Epithelial cell of proximal tubule (primary cell): ENCODE results near the gene MYO1F. TPM values are rescaled to one million over a fixed set of nuclear protein-coding genes. Genes with fewer than 3 reads are reported as not detected.

ENCODE experiments used
- DNase-seq: peaks from one replicate; pipeline ENCODE4 v3.0.0-alpha.2; 2011; ENCODE audit warnings: low read depth
- H3K4me3 ChIP-seq: 2 replicates; pipeline ENCODE4 v1.5.1; 2011; ENCODE audit warnings: low read depth, mild to moderate bottlenecking, low read length
- CTCF ChIP-seq: conservative IDR thresholded peaks from 2 replicates; pipeline ENCODE4 v1.5.1; 2012; ENCODE audit warnings: low read depth, mild to moderate bottlenecking, low read length
- total RNA-seq: library from RNA; depleted of rRNA; stranded (reverse); fragments of >200 nt; gene quantifications from 2 replicates; pipeline ENCODE4 v1.2.3, GENCODE V29; 2015

MYO1F gene
- total RNA-seq, 1 donor from 2014 or later = 0.06 TPM

- no peak overlapping the region for H3K4me3 ChIP-seq
- DNase-seq = no peak
- no peak for TF ChIP-seq CTCF
Measured at GRCh38 chr19:8615024-8615423, 37.8 kb upstream of the MYO1F start.

- no peak for TF ChIP-seq CTCF
- no peak overlapping the region for H3K4me3 ChIP-seq
- DNase-seq = no peak
Measured at GRCh38 chr19:8614455-8614854, 37.2 kb upstream of the MYO1F start.

GRCh38 chr19:8612807-8613171 is 35.5 kb upstream of the MYO1F start:
- no peak for TF ChIP-seq CTCF
- H3K4me3 ChIP-seq = no peak overlapping the region
- DNase-seq = no peak

- no peak for DNase-seq
- no peak for TF ChIP-seq CTCF
- H3K4me3 ChIP-seq = no peak overlapping the region
Measured at GRCh38 chr19:8611877-8612806, 34.9 kb upstream of the MYO1F start.

- no peak for DNase-seq
- H3K4me3 ChIP-seq = no peak overlapping the region
- no peak for TF ChIP-seq CTCF
Measured at GRCh38 chr19:8611391-8611876, 34.2 kb upstream of the MYO1F start.

GRCh38 chr19:8610936-8611300 is 33.7 kb upstream of the MYO1F start:
- no peak overlapping the region for H3K4me3 ChIP-seq
- TF ChIP-seq CTCF = no peak
- DNase-seq = no peak
